Choroid plexus epithelial cell (primary cell): ENCODE data around the gene CACNA1I.

Source experiments
- DNase-seq: peaks from one replicate; pipeline ENCODE4 v3.0.0-alpha.2; 2010; ENCODE audit warnings: low read depth
- H3K4me3 ChIP-seq: 2 replicates; pipeline ENCODE4 v1.5.1; 2011; ENCODE audit warnings: low read depth, mild to moderate bottlenecking, control low read depth, low read length, moderate library complexity
- CTCF ChIP-seq: conservative IDR thresholded peaks from 2 replicates; pipeline ENCODE4 v1.5.1; 2011; ENCODE audit warnings: low read depth, mild to moderate bottlenecking, control low read depth, inconsistent platforms, low read length, moderate library complexity

The CACNA1I gene

GRCh38 chr22:39577900-39578299 is 7.3 kb downstream of the CACNA1I start:
- no peak for TF ChIP-seq CTCF
- DNase-seq, result no peak
- H3K4me3 ChIP-seq, result no peak overlapping the region

GRCh38 chr22:39580006-39580441 is 9.5 kb downstream of the CACNA1I start:
- TF ChIP-seq CTCF, result no peak
- no peak overlapping the region for H3K4me3 ChIP-seq
- no peak for DNase-seq

GRCh38 chr22:39580795-39581194 is 10.2 kb downstream of the CACNA1I start:
- TF ChIP-seq CTCF, result no peak
- no peak for DNase-seq
- no peak overlapping the region for H3K4me3 ChIP-seq

GRCh38 chr22:39581303-39581702 is 10.8 kb downstream of the CACNA1I start:
- no peak for TF ChIP-seq CTCF
- H3K4me3 ChIP-seq, result no peak overlapping the region
- DNase-seq, result no peak

- TF ChIP-seq CTCF, result no peak
- DNase-seq, result no peak
- H3K4me3 ChIP-seq, result no peak overlapping the region
Measured at GRCh38 chr22:39583066-39583667, 12.6 kb downstream of the CACNA1I start.

- no peak for TF ChIP-seq CTCF
- no peak for DNase-seq
- no peak overlapping the region for H3K4me3 ChIP-seq
Measured at GRCh38 chr22:39589875-39590274, 19.3 kb downstream of the CACNA1I start.
